HG03442 (cell line): Measurements from ENCODE around the gene WDFY2.
A peak's percentile ranks its signal among the peaks of the same experiment; 100 is the strongest.
"Not testable (repeated sequence)": the region's sequence is repeated elsewhere in the genome, so short reads cannot be mapped to it uniquely, and the experiment has no call there.

Source experiments
- ATAC-seq: cut with Tn5 transposase; IDR thresholded peaks from one replicate; pipeline ENCODE4 v1.9.1; 2021; ENCODE audit warnings: mild to moderate bottlenecking, moderate library complexity; ENCODE audit not compliant: unreplicated experiment

The WDFY2 gene

GRCh38 chr13:51562011-51562671 is 22.1 kb upstream of the WDFY2 start:
- ATAC-seq, result peak; percentile 80

- no peak for ATAC-seq
Measured at GRCh38 chr13:51564252-51564651, 20.0 kb upstream of the WDFY2 start.

GRCh38 chr13:51564671-51565070 is 19.6 kb upstream of the WDFY2 start:
- no peak for ATAC-seq

- ATAC-seq, result not testable (repeated sequence)
Measured at GRCh38 chr13:51569001-51569400, 15.3 kb upstream of the WDFY2 start.

- ATAC-seq, result no peak
Measured at GRCh38 chr13:51576754-51577153, 7.5 kb upstream of the WDFY2 start.

GRCh38 chr13:51577690-51578089 is 6.6 kb upstream of the WDFY2 start:
- no peak for ATAC-seq

- no peak for ATAC-seq
Measured at GRCh38 chr13:51579676-51580075, 4.6 kb upstream of the WDFY2 start.

- no peak for ATAC-seq
Measured at GRCh38 chr13:51581148-51581820, 3.0 kb upstream of the WDFY2 start.

GRCh38 chr13:51583469-51583874 is 790 bp upstream of the WDFY2 start:
- ATAC-seq, result no peak

- peak; percentile 23 for ATAC-seq
Measured at GRCh38 chr13:51584731-51585672, 740 bp downstream of the WDFY2 start.

- ATAC-seq, result no peak
Measured at GRCh38 chr13:51585696-51586095, 1.4 kb downstream of the WDFY2 start.

GRCh38 chr13:51587372-51587771 is 3.1 kb downstream of the WDFY2 start:
- no peak for ATAC-seq

- ATAC-seq, result no peak
Measured at GRCh38 chr13:51588406-51588949, 4.2 kb downstream of the WDFY2 start.

GRCh38 chr13:51589793-51590192 is 5.5 kb downstream of the WDFY2 start:
- no peak for ATAC-seq

- no peak for ATAC-seq
Measured at GRCh38 chr13:51590231-51590970, 6.1 kb downstream of the WDFY2 start.

- no peak for ATAC-seq
Measured at GRCh38 chr13:51590971-51591627, 6.8 kb downstream of the WDFY2 start.

- ATAC-seq, result not testable (repeated sequence)
Measured at GRCh38 chr13:51591938-51592337, 7.7 kb downstream of the WDFY2 start.

GRCh38 chr13:51594432-51594831 is 10.2 kb downstream of the WDFY2 start:
- ATAC-seq, result no peak

GRCh38 chr13:51595416-51595815 is 11.2 kb downstream of the WDFY2 start:
- ATAC-seq, result no peak

- ATAC-seq, result no peak
Measured at GRCh38 chr13:51596541-51596940, 12.3 kb downstream of the WDFY2 start.
